Thymus (tissue), 11 donors: ENCODE data around the gene EPB41L3. TPM values are rescaled to one million over a fixed set of nuclear protein-coding genes. Genes with fewer than 3 reads are reported as not detected.

Experiments used
- DNase-seq, 9 donors: peaks; one replicate each; pipeline ENCODE4 v3.0.0-alpha.2; 2013; ENCODE audit warnings: low spot score in 9 of 9, low read depth in 6 of 9, missing footprints in 1 of 9
- H3K27ac ChIP-seq, 2 donors: one replicate each; pipeline ENCODE4 v1.5.1; 2013; ENCODE audit warnings: control low read depth in 1 of 2, low read depth in 1 of 2, low read length in 1 of 2, mild to moderate bottlenecking in 1 of 2, moderate library complexity in 1 of 2
- H3K27me3 ChIP-seq, 2 donors: one replicate each; pipeline ENCODE4 v1.5.1; 2013; ENCODE audit warnings: low read length in 1 of 2; ENCODE audit not compliant: control insufficient read depth in 2 of 2, insufficient read depth in 1 of 2
- H3K36me3 ChIP-seq, 2 donors: one replicate each; pipeline ENCODE4 v1.5.1; 2013; ENCODE audit warnings: low read length in 1 of 2, mild to moderate bottlenecking in 1 of 2, moderate library complexity in 1 of 2; ENCODE audit not compliant: control insufficient read depth in 2 of 2, insufficient read depth in 2 of 2
- H3K4me1 ChIP-seq, 2 donors: one replicate each; pipeline ENCODE4 v1.5.1; 2013; ENCODE audit warnings: low read length in 2 of 2; ENCODE audit not compliant: control insufficient read depth in 2 of 2, insufficient read depth in 2 of 2
- H3K4me3 ChIP-seq, 2 donors: one replicate each; pipeline ENCODE4 v1.5.1; 2013; ENCODE audit warnings: low read length in 2 of 2, control low read depth in 1 of 2, mild to moderate bottlenecking in 1 of 2
- H3K9me3 ChIP-seq, 2 donors: one replicate each; pipeline ENCODE4 v1.5.1; 2013; ENCODE audit warnings: low read length in 1 of 2, mild to moderate bottlenecking in 1 of 2; ENCODE audit not compliant: control insufficient read depth in 2 of 2, insufficient read depth in 1 of 2
- WGBS: extraction: QIAGEN DNeasy Blood & Tissue Kit; methylation state at CpG from one replicate; pipeline ENCODE4 v1.1.7; 2013; 5-methylcytosine and 5-hydroxymethylcytosine counted together
- polyA plus RNA-seq: library from polyadenylated mRNA; stranded (reverse); fragments of 200-250 nt; gene quantifications from one replicate; pipeline ENCODE4 v1.2.3, GENCODE V29; 2013
- total RNA-seq: library from RNA; stranded (reverse); fragments of 120-200 nt; gene quantifications from one replicate; pipeline ENCODE4 v1.2.4, GENCODE V29; 2013
- donor health status: healthy.

The EPB41L3 gene
- total and polyA plus RNA-seq, 2 donors = 17.8 to 31.9 TPM

DNA sequence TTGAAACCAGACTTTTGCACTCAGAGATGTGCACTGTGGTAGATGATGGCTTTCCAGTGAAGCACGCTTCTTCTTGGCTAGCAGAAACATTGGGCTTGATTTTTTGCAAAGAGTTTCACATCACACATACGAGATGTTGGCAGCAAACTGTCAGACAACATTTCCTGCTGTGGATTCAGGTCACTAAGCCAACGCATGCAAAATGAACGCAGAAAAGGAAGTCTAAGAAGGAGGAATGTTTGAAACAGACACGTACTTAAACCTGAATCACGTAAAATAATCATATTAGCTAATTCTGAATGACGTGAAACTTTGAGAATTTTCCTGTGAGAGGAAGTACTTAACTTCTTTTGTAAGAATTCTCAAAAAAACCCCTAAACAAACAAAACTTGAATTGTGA is 88.1 kb downstream of the EPB41L3 start:
- peak overlapping the region in 1 of 2 donors; percentile 38 for H3K27ac ChIP-seq
- DNase-seq = no peak

DNA sequence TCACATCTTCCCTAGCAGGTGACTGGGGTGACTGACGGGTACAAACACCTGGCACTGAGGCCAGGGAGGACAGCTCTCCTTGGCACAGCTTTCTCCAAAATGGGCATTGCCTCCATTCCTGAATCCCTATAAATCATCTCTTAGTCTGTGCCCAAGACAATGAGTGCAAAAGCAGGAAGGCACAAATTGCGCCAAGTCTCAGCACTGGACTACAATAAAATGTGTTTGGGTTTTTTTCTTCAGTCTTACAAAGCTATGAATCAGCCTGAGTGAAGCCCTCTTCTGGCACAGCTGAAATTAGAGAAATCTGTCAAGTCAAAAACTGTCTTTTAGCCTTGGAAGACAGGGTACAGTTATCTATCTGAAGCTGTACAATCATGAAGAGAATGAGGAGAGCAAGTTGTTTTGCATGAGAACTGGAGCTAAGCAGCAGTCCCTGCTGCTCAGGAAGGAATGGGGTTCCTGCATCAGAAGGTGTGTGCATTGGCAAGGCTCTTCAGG is 90.8 kb downstream of the EPB41L3 start:
- DNase-seq = no peak
- Histone ChIP-seq H3K27ac (no peak overlapping the region), H3K9me3 (no peaks in the 10 kb centered on the region), H3K27me3 (no peaks in the 10 kb centered on the region), H3K36me3 (no peaks in the 10 kb centered on the region), H3K4me3 (no peak overlapping the region), H3K4me1 (no peaks in the 10 kb centered on the region)
- WGBS = 97% methylated on average over 2 of the region's 2 CpGs

More for the DNA sequence above, 88.1 kb downstream of the EPB41L3 start:
- Histone ChIP-seq H3K27me3 (no peaks in the 10 kb centered on the region), H3K9me3 (no peaks in the 10 kb centered on the region), H3K4me1 (no peaks in the 10 kb centered on the region), H3K4me3 (no peak overlapping the region), H3K36me3 (no peaks in the 10 kb centered on the region)
- 41% methylated on average over 7 of the region's 7 CpGs for WGBS

DNA sequence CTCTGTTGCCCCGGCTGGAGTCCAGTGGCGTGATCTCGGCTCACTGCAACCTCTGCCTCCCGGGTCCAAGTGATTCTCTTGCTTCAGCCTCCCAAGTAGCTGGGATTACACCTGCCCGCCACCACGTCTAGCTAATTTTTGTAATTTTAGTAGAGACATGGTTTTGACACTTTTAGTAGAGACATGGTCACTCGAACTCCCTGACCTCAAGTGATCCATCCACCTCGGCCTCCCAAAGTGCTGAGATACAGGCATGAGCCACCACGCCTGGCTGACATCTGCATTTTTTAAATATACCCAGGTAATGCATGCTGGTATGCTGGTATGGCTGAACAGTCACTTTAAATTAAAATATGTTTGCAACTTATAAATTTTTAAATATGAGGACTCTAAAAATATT is 91.9 kb downstream of the EPB41L3 start:
- 95% methylated on average over 9 of the region's 9 CpGs for WGBS
- Histone ChIP-seq H3K4me3 (no peak overlapping the region), H3K27ac (no peak overlapping the region), H3K27me3 (no peaks in the 10 kb centered on the region), H3K9me3 (no peaks in the 10 kb centered on the region), H3K36me3 (no peaks in the 10 kb centered on the region), H3K4me1 (no peaks in the 10 kb centered on the region)
- no peak for DNase-seq

DNA sequence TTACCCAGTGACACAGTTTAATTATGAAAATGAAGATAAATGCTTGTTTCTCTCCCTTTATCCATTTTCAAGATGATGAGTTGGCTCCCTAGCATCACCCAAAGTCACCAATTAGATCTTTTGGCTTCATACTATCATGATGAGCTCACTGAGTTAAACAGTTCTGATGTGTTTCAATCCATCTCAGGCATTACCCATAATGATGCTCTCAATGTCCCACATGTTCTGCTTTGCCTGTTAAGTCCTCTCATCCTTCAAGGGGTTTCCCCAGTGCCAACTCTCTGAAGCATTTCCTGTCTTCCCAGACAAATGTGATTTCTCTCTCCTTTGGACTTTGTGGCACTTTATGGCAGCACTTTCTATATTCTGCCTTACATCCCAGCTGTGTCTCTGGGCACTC is 92.6 kb downstream of the EPB41L3 start:
- Histone ChIP-seq H3K4me1 (no peaks in the 10 kb centered on the region), H3K27ac (no peak overlapping the region), H3K9me3 (no peaks in the 10 kb centered on the region), H3K4me3 (no peak overlapping the region), H3K36me3 (no peaks in the 10 kb centered on the region), H3K27me3 (no peaks in the 10 kb centered on the region)
- DNase-seq = no peak

DNA sequence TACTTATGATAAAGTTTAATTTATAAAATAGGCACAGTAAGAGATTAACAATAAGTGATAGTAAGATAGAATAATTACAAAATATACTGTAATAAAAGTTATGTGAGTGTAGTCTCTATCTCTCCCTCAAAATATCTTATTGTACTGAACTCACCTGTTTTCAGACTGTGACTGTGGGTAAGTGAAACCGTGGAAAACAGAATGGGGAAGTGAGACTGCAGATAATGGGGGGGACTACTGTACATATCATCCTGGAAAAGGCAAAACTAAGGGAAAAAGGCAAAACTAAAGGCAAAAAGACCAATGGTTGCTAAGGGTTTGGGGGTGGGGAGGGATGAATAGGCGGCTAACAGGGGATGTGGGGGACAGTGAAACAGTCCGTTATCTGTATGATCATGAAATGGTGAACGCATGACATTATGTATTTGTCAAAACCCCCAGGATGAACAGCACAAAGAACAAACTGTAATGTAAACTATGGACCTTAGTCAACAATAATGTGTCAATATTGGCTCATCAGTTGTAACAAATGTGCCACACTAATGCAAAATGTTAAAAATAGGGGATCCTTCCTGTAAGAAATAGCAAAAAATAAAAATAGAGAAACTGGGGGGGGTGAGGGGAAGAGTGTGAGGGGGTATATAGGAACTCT is 93.8 kb downstream of the EPB41L3 start:
- 75% methylated on average over 4 of the region's 4 CpGs for WGBS
- H3K4me1 ChIP-seq = no peaks in the 10 kb centered on the region
- no peaks in the 10 kb centered on the region for H3K9me3 ChIP-seq
- no peak for DNase-seq
- H3K27ac ChIP-seq = no peak overlapping the region
- H3K27me3 ChIP-seq = no peaks in the 10 kb centered on the region
- H3K4me3 ChIP-seq = no peak overlapping the region
- no peaks in the 10 kb centered on the region for H3K36me3 ChIP-seq

DNA sequence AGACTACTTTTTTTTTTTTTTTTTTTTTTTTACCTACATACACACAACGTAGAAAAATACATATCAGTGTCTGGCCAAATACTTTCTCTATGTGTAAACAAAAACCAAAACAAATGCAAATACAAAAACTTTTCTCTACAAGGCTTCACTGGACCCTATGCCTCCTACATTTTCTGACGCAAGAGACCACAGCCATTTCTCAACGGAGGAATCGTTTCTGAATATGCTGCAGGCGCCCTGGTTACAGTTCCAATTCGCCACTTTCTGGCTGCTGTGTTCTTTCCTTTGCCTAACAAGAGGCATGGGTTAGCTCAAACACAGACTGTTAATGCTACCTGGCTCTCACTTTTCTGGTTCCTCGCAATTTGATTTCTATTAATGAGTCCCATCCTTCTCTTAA is 96.4 kb downstream of the EPB41L3 start:
- no peaks in the 10 kb centered on the region for H3K27me3 ChIP-seq
- 98% methylated on average over 7 of the region's 7 CpGs for WGBS
- DNase-seq = no peak
- H3K36me3 ChIP-seq = no peaks in the 10 kb centered on the region
- H3K4me3 ChIP-seq = no peak overlapping the region
- H3K9me3 ChIP-seq = no peaks in the 10 kb centered on the region
- H3K27ac ChIP-seq = no peak overlapping the region
- no peaks in the 10 kb centered on the region for H3K4me1 ChIP-seq

DNA sequence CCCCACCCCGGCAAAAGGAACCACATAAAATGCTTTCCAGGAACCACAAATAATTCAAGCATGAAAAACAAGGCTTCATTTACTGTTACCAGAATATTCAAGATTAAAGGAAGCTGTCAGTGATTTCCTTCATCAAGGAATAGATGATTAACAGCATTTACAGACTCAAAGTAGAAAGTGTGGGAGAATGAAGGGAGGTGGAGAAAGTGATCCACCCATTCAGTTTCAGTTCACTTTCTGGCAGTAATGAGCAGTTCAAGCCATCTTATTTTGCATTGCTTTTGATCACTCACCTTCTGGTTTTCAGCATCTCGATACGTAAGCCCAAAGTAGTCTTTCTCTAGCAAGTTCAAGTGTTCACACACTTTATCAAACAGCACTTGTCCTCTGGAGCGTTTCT is 99.0 kb downstream of the EPB41L3 start:
- Histone ChIP-seq H3K4me1 (no peaks in the 10 kb centered on the region), H3K27ac (no peak overlapping the region), H3K4me3 (no peak overlapping the region), H3K9me3 (no peaks in the 10 kb centered on the region), H3K27me3 (no peaks in the 10 kb centered on the region), H3K36me3 (no peaks in the 10 kb centered on the region)
- WGBS = 63% methylated on average over 4 of the region's 4 CpGs
- no peak for DNase-seq

DNA sequence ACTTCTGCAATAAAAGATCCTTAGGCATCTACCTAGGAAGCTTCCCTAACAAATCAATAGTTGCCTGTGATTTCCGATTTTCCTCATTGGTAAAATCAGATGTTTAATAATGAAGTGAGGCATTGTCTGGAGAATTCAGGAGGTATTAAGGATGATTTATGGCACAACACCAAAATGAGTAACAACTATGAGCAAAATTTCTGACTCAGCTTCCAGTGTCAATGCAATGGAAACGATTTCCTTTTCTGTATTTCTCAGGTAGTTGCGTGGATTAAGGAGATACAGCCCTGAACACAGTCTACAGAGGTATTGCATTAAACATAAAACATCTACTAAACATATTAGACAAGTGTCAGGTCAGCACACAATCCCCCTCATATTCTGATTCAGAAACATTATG is 99.5 kb downstream of the EPB41L3 start:
- Histone ChIP-seq H3K4me1 (no peaks in the 10 kb centered on the region), H3K27ac (no peak overlapping the region), H3K9me3 (no peaks in the 10 kb centered on the region), H3K4me3 (no peak overlapping the region), H3K27me3 (no peaks in the 10 kb centered on the region), H3K36me3 (no peaks in the 10 kb centered on the region)
- WGBS = 54% methylated on average over 3 of the region's 3 CpGs
- DNase-seq = no peak

DNA sequence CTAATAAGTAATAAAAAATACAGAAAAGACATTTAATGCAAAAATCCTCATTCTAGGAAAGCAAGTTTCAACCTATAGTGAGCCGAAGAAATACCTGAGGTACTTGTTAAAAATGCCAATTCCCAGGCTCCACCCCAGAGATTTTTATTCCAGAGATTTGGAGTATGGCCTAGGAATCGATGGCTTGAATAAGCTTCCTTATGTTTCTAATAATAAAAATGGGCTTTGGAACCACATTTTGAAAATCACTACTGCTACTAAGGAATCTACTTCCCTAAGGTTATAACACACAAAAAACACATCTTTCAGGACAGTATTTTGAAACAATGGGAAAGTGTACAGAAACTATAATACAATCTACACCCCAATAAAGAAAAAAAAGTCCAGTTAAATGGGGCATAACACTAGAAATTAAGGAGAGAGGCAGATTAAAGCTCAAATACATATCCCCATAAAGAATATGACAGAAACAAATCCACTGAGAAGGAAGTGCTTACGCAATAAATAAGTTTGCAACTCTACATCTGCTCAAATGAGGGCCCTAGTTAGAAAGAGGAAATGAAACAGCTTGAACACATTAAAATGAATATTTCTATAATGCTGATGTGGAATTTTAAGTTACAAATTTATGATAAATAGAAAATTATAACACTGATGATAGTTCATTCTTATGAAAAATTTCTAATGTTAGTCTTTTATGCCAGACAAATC is 103.7 kb downstream of the EPB41L3 start:
- H3K4me3 ChIP-seq = no peak overlapping the region
- H3K9me3 ChIP-seq = no peaks in the 10 kb centered on the region
- no peaks in the 10 kb centered on the region for H3K27me3 ChIP-seq
- no peaks in the 10 kb centered on the region for H3K4me1 ChIP-seq
- no peaks in the 10 kb centered on the region for H3K36me3 ChIP-seq
- DNase-seq = no peak
- WGBS = 64% methylated on average over 3 of the region's 3 CpGs
- H3K27ac ChIP-seq = no peak overlapping the region
